Measurements from ENCODE around the gene MT1HL1. TPM values are rescaled to one million over a fixed set of nuclear protein-coding genes. Genes with fewer than 3 reads are reported as not detected.

The MT1HL1 gene
- total RNA-seq, 1 experiment from 2014 or later = not detected

DNA sequence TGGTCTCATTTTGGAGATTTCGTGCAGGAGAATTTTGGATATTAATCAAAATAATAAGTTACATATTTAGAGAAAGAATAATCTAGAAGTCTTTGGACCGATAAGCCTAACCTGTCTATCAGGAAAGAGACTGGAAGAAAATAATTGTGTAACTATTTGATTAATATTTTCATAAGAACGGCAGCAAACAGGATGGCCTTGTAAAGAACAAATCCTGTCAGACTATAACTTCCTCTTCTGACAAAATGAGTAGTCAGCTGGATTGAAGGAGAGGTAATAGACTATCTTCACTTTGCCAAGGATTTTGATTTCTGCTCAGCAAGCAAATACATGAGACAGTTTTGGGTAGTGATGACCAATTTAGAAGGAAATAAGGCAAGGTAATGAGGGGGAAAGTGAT, 25.0 kb upstream of the MT1HL1 start (continued):
- TF ChIP-seq, protein P1, sequence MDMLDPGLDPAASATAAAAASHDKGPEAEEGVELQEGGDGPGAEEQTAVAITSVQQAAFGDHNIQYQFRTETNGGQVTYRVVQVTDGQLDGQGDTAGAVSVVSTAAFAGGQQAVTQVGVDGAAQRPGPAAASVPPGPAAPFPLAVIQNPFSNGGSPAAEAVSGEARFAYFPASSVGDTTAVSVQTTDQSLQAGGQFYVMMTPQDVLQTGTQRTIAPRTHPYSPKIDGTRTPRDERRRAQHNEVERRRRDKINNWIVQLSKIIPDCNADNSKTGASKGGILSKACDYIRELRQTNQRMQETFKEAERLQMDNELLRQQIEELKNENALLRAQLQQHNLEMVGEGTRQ (CRISPR knock-in tag; IDR thresholded peaks at IDR 0.05) = no peak
- TF ChIP-seq, protein P2, sequence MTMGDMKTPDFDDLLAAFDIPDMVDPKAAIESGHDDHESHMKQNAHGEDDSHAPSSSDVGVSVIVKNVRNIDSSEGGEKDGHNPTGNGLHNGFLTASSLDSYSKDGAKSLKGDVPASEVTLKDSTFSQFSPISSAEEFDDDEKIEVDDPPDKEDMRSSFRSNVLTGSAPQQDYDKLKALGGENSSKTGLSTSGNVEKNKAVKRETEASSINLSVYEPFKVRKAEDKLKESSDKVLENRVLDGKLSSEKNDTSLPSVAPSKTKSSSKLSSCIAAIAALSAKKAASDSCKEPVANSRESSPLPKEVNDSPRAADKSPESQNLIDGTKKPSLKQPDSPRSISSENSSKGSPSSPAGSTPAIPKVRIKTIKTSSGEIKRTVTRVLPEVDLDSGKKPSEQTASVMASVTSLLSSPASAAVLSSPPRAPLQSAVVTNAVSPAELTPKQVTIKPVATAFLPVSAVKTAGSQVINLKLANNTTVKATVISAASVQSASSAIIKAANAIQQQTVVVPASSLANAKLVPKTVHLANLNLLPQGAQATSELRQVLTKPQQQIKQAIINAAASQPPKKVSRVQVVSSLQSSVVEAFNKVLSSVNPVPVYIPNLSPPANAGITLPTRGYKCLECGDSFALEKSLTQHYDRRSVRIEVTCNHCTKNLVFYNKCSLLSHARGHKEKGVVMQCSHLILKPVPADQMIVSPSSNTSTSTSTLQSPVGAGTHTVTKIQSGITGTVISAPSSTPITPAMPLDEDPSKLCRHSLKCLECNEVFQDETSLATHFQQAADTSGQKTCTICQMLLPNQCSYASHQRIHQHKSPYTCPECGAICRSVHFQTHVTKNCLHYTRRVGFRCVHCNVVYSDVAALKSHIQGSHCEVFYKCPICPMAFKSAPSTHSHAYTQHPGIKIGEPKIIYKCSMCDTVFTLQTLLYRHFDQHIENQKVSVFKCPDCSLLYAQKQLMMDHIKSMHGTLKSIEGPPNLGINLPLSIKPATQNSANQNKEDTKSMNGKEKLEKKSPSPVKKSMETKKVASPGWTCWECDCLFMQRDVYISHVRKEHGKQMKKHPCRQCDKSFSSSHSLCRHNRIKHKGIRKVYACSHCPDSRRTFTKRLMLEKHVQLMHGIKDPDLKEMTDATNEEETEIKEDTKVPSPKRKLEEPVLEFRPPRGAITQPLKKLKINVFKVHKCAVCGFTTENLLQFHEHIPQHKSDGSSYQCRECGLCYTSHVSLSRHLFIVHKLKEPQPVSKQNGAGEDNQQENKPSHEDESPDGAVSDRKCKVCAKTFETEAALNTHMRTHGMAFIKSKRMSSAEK (CRISPR knock-in tag; IDR thresholded peaks at IDR 0.05; ENCODE audit: borderline replicate concordance) = no peak
- TF ChIP-seq, protein P3, sequence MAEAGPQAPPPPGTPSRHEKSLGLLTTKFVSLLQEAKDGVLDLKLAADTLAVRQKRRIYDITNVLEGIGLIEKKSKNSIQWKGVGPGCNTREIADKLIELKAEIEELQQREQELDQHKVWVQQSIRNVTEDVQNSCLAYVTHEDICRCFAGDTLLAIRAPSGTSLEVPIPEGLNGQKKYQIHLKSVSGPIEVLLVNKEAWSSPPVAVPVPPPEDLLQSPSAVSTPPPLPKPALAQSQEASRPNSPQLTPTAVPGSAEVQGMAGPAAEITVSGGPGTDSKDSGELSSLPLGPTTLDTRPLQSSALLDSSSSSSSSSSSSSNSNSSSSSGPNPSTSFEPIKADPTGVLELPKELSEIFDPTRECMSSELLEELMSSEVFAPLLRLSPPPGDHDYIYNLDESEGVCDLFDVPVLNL (CRISPR knock-in tag; IDR thresholded peaks at IDR 0.05; ENCODE audit: borderline replicate concordance, low read depth) = no peak
- no peak for TF ChIP-seq ZNF219 (CRISPR knock-in tag; IDR thresholded peaks at IDR 0.05; ENCODE audit: borderline replicate concordance)

DNA sequence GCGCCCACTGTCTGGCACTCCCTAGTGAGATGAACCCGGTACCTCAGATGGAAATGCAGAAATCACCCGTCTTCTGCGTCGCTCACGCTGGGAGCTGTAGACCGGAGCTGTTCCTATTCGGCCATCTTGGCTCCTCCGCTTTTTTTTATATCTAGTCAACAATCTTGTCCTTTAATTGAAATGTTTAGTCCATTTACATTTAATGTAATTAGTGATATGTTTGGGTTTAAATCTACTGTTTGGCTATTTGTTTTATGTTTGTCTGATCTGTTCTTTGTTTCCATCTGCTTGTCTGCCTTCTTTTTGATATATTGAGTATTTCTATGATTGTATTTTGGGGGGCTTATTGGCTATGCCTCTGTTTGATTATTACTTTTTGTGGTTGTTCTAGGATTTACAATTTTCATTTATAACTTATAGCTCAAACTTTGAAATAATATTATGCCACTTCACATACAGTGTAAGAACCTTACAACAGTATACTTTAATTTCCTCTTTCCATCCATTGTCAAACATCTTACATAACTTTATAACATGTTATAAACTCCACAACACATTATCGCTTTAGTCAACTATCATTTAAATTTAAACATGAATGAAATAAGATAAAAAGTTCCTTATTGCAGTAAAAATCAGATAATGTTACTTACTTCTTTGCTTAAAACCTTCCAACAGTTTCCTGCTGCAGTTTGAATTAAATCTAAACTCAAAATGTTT, 21.3 kb upstream of the MT1HL1 start:
- H3K4me1 Mint-ChIP-seq = peaks cover 29% of the 10 kb centered on the region
- TF ChIP-seq, protein P4, sequence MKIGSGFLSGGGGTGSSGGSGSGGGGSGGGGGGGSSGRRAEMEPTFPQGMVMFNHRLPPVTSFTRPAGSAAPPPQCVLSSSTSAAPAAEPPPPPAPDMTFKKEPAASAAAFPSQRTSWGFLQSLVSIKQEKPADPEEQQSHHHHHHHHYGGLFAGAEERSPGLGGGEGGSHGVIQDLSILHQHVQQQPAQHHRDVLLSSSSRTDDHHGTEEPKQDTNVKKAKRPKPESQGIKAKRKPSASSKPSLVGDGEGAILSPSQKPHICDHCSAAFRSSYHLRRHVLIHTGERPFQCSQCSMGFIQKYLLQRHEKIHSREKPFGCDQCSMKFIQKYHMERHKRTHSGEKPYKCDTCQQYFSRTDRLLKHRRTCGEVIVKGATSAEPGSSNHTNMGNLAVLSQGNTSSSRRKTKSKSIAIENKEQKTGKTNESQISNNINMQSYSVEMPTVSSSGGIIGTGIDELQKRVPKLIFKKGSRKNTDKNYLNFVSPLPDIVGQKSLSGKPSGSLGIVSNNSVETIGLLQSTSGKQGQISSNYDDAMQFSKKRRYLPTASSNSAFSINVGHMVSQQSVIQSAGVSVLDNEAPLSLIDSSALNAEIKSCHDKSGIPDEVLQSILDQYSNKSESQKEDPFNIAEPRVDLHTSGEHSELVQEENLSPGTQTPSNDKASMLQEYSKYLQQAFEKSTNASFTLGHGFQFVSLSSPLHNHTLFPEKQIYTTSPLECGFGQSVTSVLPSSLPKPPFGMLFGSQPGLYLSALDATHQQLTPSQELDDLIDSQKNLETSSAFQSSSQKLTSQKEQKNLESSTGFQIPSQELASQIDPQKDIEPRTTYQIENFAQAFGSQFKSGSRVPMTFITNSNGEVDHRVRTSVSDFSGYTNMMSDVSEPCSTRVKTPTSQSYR (CRISPR knock-in tag; IDR thresholded peaks at IDR 0.05) = no peak
- TF ChIP-seq NR3C1 (CRISPR knock-in tag; conservative IDR thresholded peaks at IDR 0.05; ENCODE audit: low read depth) (no peak), OVOL2 (CRISPR knock-in tag; IDR thresholded peaks at IDR 0.05; ENCODE audit: borderline replicate concordance) (no peak), RELA (CRISPR knock-in tag; IDR thresholded peaks at IDR 0.05; ENCODE audit: borderline replicate concordance) (no peak), CREB1 (CRISPR knock-in tag; IDR thresholded peaks at IDR 0.05) (no peak), GRHL2 (CRISPR knock-in tag; IDR thresholded peaks at IDR 0.05; ENCODE audit: insufficient replicate concordance, severe bottlenecking) (no peak), SP1 (CRISPR knock-in tag; conservative IDR thresholded peaks at IDR 0.05) (no peak), NR1H2 (CRISPR knock-in tag; IDR thresholded peaks at IDR 0.05) (no peak)
- TF ChIP-seq, protein P5, sequence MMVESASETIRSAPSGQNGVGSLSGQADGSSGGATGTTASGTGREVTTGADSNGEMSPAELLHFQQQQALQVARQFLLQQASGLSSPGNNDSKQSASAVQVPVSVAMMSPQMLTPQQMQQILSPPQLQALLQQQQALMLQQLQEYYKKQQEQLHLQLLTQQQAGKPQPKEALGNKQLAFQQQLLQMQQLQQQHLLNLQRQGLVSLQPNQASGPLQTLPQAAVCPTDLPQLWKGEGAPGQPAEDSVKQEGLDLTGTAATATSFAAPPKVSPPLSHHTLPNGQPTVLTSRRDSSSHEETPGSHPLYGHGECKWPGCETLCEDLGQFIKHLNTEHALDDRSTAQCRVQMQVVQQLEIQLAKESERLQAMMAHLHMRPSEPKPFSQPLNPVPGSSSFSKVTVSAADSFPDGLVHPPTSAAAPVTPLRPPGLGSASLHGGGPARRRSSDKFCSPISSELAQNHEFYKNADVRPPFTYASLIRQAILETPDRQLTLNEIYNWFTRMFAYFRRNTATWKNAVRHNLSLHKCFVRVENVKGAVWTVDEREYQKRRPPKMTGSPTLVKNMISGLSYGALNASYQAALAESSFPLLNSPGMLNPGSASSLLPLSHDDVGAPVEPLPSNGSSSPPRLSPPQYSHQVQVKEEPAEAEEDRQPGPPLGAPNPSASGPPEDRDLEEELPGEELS (CRISPR knock-in tag; IDR thresholded peaks at IDR 0.05) = no peak
- TF ChIP-seq, protein P2 (CRISPR knock-in tag; IDR thresholded peaks at IDR 0.05; ENCODE audit: borderline replicate concordance) = no peak
- no peak overlapping the region for H3K4me3 Mint-ChIP-seq
- peaks cover 9% of the 10 kb centered on the region for H3K9me3 Mint-ChIP-seq
- ATAC-seq (no peak), DNase-seq (ENCODE audit: low spot score) (no peak)
- ChIA-PET POLR2A (no interaction called here), CTCF (no interaction called here)
- no peak overlapping the region for H3K27ac Mint-ChIP-seq
- H3K36me3 Mint-ChIP-seq = peaks cover 10% of the 10 kb centered on the region
- H3K27me3 Mint-ChIP-seq (ENCODE audit: low read depth) = peaks cover 4% of the 10 kb centered on the region
